Small intestine (tissue), 7 donors: ENCODE data around the gene ACSL3. TPM values are rescaled to one million over a fixed set of nuclear protein-coding genes. Genes with fewer than 3 reads are reported as not detected.

Experiments
- DNase-seq, 2 donors: peaks; one replicate each; pipeline versions ENCODE4 v3.0.0 to v3.0.0-alpha.2; 2013
- FAIRE-seq: peaks from 2 replicates; lab custom pipeline; 2012; peaks lifted over from hg19 to GRCh38; lab: Jason Lieb, UNC
- H3K27ac ChIP-seq, 3 donors: one replicate each; pipeline ENCODE4 v1.5.1; 2013; ENCODE audit warnings: low read length in 2 of 3, mild to moderate bottlenecking in 2 of 3, control low read depth in 1 of 3, inconsistent platforms in 1 of 3, low read depth in 1 of 3, moderate library complexity in 1 of 3
- H3K27me3 ChIP-seq, 3 donors: one replicate each; pipeline ENCODE4 v1.6.1; 2013; ENCODE audit warnings: low read length in 3 of 3, inconsistent platforms in 1 of 3; ENCODE audit not compliant: control insufficient read depth in 3 of 3, insufficient read depth in 3 of 3
- H3K36me3 ChIP-seq, 3 donors: one replicate each; pipeline ENCODE4 v1.6.1; 2013; ENCODE audit warnings: low read length in 3 of 3, inconsistent platforms in 1 of 3, low read depth in 1 of 3, mild to moderate bottlenecking in 1 of 3, moderate library complexity in 1 of 3; ENCODE audit not compliant: control insufficient read depth in 3 of 3, insufficient read depth in 2 of 3
- H3K4me1 ChIP-seq, 3 donors: one replicate each; pipeline ENCODE4 v1.6.1; 2013; ENCODE audit warnings: low read length in 2 of 3, inconsistent platforms in 1 of 3, low read depth in 1 of 3, mild to moderate bottlenecking in 1 of 3, moderate library complexity in 1 of 3; ENCODE audit not compliant: control insufficient read depth in 3 of 3, insufficient read depth in 2 of 3
- H3K4me3 ChIP-seq, 3 donors: one replicate each; pipeline ENCODE4 v1.5.1; 2013; ENCODE audit warnings: low read length in 3 of 3, control low read depth in 1 of 3, inconsistent platforms in 1 of 3, low read depth in 1 of 3, mild to moderate bottlenecking in 1 of 3, moderate library complexity in 1 of 3
- H3K9me3 ChIP-seq, 2 donors: one replicate each; pipeline ENCODE4 v1.6.1; 2013; ENCODE audit warnings: low read depth in 1 of 2, low read length in 1 of 2; ENCODE audit not compliant: control insufficient read depth in 2 of 2, insufficient read depth in 1 of 2
- WGBS, 3 donors: extraction: QIAGEN DNeasy Blood & Tissue Kit; methylation state at CpG; one replicate each; pipeline ENCODE4 v1.1.7; 2013; 5-methylcytosine and 5-hydroxymethylcytosine counted together
- polyA plus RNA-seq, 4 donors: library from polyadenylated mRNA; stranded (reverse) in 3 of 4; unstranded in 1 of 4; fragments of 200-250 nt in 3 of 4; fragments of 120-200 nt in 1 of 4; gene quantifications; one replicate each; pipeline versions ENCODE4 v1.2.1 to v1.2.3, GENCODE V29; 2013
- donor health status: healthy with polysubstance abuse.
- donor health status: control.
- donor health status: control.
- donor health status: Bipolar disorder and iron deficiency.
- donor health status: healthy.

ACSL3 gene
- polyA plus RNA-seq, 4 donors: 6.0 to 34.0 (median 21.2) TPM

DNA sequence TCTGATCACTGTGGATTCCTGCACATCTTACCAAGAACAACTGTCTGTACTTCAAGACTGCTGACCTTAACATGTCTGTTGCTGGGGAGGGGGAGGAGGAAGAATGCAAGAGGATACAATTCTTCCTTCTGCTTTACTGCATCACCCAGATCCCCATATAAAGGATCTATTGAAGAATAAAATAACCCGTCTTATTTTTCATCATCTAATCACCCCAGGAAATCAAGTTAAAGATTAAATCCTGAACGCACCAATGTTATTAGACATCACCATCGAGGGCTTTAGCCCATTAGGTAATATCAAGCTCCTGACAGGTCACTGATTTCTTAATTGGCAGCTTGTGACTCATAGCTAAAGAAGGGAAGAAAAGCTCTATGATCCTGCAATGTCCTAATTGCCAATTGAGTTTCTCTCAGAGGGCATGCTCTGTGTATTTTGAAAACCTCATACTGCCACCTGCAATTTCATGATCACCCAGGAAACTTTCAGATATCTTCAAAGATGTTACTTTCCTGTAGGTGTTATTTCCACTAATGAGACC lies 115.8 kb downstream of the ACSL3 start:
- DNase-seq (no peak), FAIRE-seq (no peak)
- H3K27me3 ChIP-seq: peaks cover 0 to 3% (median 0%) of the 10 kb centered on the region in 3 donors
- 32 to 70% (median 60%) methylated on average over 3 of the region's 3 CpGs for WGBS, 3 donors
- no peaks in the 10 kb centered on the region for H3K9me3 ChIP-seq
- no peak overlapping the region for H3K27ac ChIP-seq
- H3K36me3 ChIP-seq: no peaks in the 10 kb centered on the region
- H3K4me1 ChIP-seq: no peaks in the 10 kb centered on the region
- no peak overlapping the region for H3K4me3 ChIP-seq

DNA sequence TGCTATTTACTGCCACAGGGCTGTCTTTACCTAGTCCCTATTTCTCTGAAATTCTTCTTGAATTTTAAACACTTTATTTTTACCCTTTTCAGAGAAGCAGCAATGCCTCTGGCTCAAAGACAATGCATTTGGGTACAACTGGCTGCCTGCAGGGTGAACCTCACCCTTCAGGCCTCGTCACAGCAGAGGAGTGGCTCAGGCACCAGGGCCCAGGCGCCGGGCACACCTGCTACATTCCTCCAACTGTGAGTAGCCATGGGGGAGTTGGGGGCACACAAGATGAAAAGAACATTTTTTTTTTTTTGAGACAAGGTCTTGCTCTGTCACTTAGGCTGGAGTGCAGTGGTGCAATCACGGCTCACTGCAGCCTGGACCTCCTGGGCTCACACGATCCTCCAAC lies 116.3 kb downstream of the ACSL3 start:
- DNase-seq: no peak
- Histone ChIP-seq H3K4me3 (no peak overlapping the region), H3K36me3 (no peaks in the 10 kb centered on the region), H3K4me1 (no peaks in the 10 kb centered on the region), H3K27ac (no peak overlapping the region), H3K9me3 (no peaks in the 10 kb centered on the region), H3K27me3 (peaks cover 0 to 3% (median 0%) of the 10 kb centered on the region in 3 donors)
- no peak for FAIRE-seq
- WGBS, 3 donors: 68 to 87% (median 77%) methylated on average over 5 of the region's 5 CpGs

DNA sequence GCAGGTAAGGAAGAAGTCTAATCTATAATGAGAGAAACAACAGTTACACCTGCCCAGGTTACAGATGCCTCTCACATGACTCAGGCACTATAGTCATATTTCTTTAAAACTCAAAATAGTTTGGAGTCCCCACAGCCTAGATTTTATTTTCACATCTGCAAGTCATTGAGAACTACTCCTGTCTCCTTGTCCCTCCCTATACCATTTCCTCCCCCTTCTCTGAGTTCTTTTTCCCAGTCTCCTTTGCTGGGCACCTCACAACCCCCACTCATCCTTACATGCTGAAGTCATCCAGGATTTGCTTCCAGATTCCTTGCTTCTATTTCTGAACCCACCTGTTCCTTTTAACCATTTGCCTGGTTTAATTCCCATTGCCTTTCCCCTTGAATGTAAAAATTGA lies 118.0 kb downstream of the ACSL3 start:
- FAIRE-seq: no peak
- H3K36me3 ChIP-seq: no peaks in the 10 kb centered on the region
- peaks cover 0 to 3% (median 0%) of the 10 kb centered on the region in 3 donors for H3K27me3 ChIP-seq
- H3K4me3 ChIP-seq: no peak overlapping the region
- no peak for DNase-seq
- no peak overlapping the region for H3K27ac ChIP-seq
- H3K9me3 ChIP-seq: no peaks in the 10 kb centered on the region
- peaks cover 0 to 2% (median 0%) of the 10 kb centered on the region in 3 donors for H3K4me1 ChIP-seq

DNA sequence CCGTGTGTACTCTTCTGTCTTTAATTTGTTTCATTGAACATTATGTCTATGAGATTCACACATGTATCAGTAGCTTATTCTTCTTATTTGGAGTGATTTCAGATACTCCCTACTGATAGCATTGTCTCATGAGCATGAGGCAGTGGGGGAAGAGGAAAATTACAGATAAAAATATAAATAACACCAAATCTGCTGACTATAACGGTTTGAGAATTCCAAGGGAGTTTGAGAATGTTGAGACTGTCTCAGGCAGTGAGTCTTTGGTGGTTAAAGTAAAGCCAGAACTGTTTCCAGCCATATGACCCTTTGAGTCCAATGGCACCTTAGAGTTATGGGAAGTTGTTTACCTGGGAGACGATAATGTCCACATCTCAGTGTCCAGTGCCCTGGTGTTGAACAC lies 118.6 kb downstream of the ACSL3 start:
- 56 to 61% (median 60%) methylated on average over 3 of the region's 3 CpGs for WGBS, 3 donors
- Histone ChIP-seq H3K4me3 (no peak overlapping the region), H3K9me3 (no peaks in the 10 kb centered on the region), H3K27me3 (peaks cover 0 to 3% (median 0%) of the 10 kb centered on the region in 3 donors), H3K4me1 (peaks cover 0 to 2% (median 0%) of the 10 kb centered on the region in 3 donors), H3K27ac (no peak overlapping the region), H3K36me3 (no peaks in the 10 kb centered on the region)
- no peak for DNase-seq
- FAIRE-seq: no peak

DNA sequence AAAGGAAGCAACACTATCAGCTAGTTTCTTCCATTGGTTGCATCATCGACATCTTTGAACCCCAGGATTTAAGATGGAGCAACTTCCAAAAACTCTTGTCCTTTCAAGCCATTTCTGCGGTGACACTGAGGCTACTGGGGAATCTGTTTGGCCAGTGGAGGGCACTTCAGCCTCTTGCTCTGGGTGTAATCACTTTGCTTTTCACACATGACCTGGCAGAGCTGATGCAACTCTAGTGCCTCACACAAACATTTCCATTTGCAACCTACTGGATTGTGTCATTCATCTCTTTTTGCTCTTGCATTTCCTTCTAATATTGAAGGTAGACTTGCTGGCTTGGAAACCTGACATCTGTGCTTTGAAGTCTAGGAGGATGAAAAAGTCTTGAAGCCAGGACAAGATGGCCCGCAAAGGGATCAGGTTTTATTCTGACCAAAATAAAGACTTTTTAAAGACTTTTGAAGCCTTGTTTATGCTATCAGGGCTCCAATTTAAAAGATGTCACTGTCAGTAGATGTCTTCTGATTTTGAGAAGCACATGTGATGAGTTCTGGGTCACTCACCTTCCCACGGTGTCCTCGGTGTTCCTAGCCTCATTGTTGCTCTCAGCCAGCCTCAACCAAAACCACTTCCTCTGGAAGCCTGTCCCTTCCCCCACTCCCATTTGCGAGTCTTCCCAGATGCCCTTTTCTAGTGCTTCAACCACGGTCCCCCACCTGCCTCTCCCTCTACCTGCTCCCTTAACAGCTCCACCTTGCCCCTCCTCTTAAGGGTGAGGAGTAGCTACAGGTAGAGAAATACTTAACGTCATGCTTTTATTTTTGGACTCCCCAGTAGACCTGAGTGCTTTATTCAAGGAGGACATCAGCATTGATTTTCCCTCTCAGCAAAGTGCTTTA lies 121.4 kb downstream of the ACSL3 start:
- Histone ChIP-seq H3K27me3 (peaks cover 0 to 3% (median 0%) of the 10 kb centered on the region in 3 donors), H3K36me3 (no peaks in the 10 kb centered on the region), H3K27ac (no peak overlapping the region), H3K4me1 (peaks cover 0 to 2% (median 0%) of the 10 kb centered on the region in 3 donors), H3K9me3 (peaks cover 0 to 2% of the 10 kb centered on the region in 2 donors), H3K4me3 (no peak overlapping the region)
- WGBS, 3 donors: 65 to 76% (median 67%) methylated on average over 8 of the region's 8 CpGs
- DNase-seq (peak in 1 of 2 donors; percentile 22), FAIRE-seq (no peak)

GRCh38 chr2:222982909-222983265 lies 122.1 kb downstream of the ACSL3 start:
- 72 to 86% (median 77%) methylated on average over 3 of the region's 3 CpGs for whole genome bisulfite sequencing, 3 donors
- no peak overlapping the region for H3K27ac ChIP-seq

DNA sequence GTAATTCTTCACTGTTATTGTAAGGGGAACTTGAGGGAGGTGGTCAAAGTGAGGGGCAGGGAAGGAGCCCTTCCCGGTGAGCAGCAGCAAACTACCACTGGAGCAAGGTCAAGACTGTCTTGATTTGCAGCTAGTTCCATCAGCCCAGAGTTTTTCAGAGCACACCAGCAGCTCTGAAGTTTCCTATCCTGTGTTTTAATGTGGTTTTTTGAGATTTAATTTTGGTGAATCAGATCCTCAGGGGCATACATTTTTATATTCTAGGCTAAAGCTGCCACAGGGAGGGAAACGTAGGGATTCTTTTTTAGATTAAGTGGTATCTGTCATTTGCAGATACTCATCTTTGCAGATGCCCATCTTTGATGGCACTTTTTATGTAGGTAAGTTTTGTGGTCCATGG lies 124.1 kb downstream of the ACSL3 start:
- 61 to 86% (median 76%) methylated on average over 2 of the region's 2 CpGs for WGBS, 3 donors
- no peak overlapping the region for H3K27ac ChIP-seq
- peaks cover 0 to 9% of the 10 kb centered on the region in 2 donors for H3K9me3 ChIP-seq
- no peak for FAIRE-seq
- peaks cover 0 to 2% (median 0%) of the 10 kb centered on the region in 3 donors for H3K4me1 ChIP-seq
- H3K4me3 ChIP-seq: no peak overlapping the region
- no peaks in the 10 kb centered on the region for H3K36me3 ChIP-seq
- no peak for DNase-seq
- H3K27me3 ChIP-seq: peaks cover 0 to 3% (median 0%) of the 10 kb centered on the region in 3 donors

More at GRCh38 chr2:222982909-222983265, 122.1 kb downstream of the ACSL3 start:
- Histone ChIP-seq H3K4me1 (peaks cover 0 to 2% (median 0%) of the 10 kb centered on the region in 3 donors), H3K27me3 (peaks cover 0 to 3% (median 0%) of the 10 kb centered on the region in 3 donors), H3K9me3 (peaks cover 0 to 5% of the 10 kb centered on the region in 2 donors), H3K36me3 (no peaks in the 10 kb centered on the region), H3K4me3 (no peak overlapping the region)
- FAIRE-seq: no peak
- DNase-seq: no peak

GRCh38 chr2:222989431-222989830 lies 128.6 kb downstream of the ACSL3 start:
- no peaks in the 10 kb centered on the region for H3K36me3 ChIP-seq
- H3K27me3 ChIP-seq: no peaks in the 10 kb centered on the region
- H3K4me3 ChIP-seq: no peak overlapping the region
- no peaks in the 10 kb centered on the region for H3K4me1 ChIP-seq
- no peak for FAIRE-seq
- DNase-seq: no peak
- H3K9me3 ChIP-seq: peaks cover 0 to 9% of the 10 kb centered on the region in 2 donors
- no peak overlapping the region for H3K27ac ChIP-seq
